Cardiac muscle cell (in vitro differentiated cells and primary cell): Measurements from ENCODE around the gene RUBCNL. TPM values are rescaled to one million over a fixed set of nuclear protein-coding genes. Genes with fewer than 3 reads are reported as not detected.

Experiments used
- DNase-seq, 2 donors: peaks; one replicate each; pipeline versions ENCODE4 v3.0.0 to v3.0.0-alpha.2; 2010 to 2017; ENCODE audit warnings: low read depth in 1 of 2, low spot score in 1 of 2
- H3K27ac ChIP-seq: fragments of 200-600 bp; sonication (generic); 2 replicates; pipeline ENCODE4 v1.5.1; 2016
- H3K27me3 ChIP-seq: fragments of 200-600 bp; sonication (generic); 2 replicates; pipeline ENCODE4 v1.6.0; 2016; ENCODE audit warnings: control low read depth
- H3K36me3 ChIP-seq: fragments of 200-600 bp; sonication (generic); 2 replicates; pipeline ENCODE4 v1.5.1; 2016; ENCODE audit warnings: control low read depth
- H3K4me1 ChIP-seq: fragments of 200-600 bp; sonication (generic); 2 replicates; pipeline ENCODE4 v1.8.1; 2017; ENCODE audit warnings: low read depth, mild to moderate bottlenecking, mixed run types
- H3K4me3 ChIP-seq: fragments of 200-600 bp; sonication (generic); 2 replicates; pipeline ENCODE4 v1.5.1; 2016; ENCODE audit warnings: mild to moderate bottlenecking
- H3K9me3 ChIP-seq: fragments of 200-600 bp; sonication (generic); 2 replicates; pipeline ENCODE4 v1.5.1; 2017; ENCODE audit warnings: low read depth, mild to moderate bottlenecking, control low read depth
- CTCF ChIP-seq: IDR thresholded peaks from 2 replicates; pipeline ENCODE4 v1.5.1; 2012; ENCODE audit warnings: low read depth, mild to moderate bottlenecking, low read length
- polyA plus RNA-seq: library from polyadenylated mRNA; unstranded; fragments of >200 nt; fragmentation: Nextera tagmentation; extraction: Ambion mirVana; gene quantifications from 2 replicates; pipeline ENCODE4 v1.2.1, GENCODE V29; 2016
- total RNA-seq: library from RNA; depleted of rRNA; stranded (reverse); fragments of >200 nt; gene quantifications from 2 replicates; pipeline ENCODE4 v1.2.3, GENCODE V29; 2016

The RUBCNL gene
- total and polyA plus RNA-seq, 2 experiments from 2014 or later: 0.67 to 1.5 TPM

DNA sequence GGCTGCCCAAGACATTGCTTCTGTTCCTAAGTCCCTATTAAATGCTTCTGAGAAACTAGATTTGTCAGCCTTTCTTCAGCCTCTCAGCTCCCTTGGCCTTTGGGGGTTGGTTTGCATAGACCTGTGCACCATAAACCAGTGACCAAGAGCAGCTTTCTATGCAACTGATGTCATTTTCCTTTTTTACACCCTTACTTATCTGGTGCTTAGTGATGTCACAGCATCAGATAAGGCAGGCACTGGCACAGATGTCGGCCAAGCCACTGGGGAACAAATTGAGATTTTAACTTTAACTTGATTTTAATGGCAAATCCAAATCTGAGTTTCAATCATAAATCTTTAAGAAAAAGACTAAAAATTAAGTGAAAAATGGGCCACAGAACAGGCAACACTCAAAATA, 59.8 kb downstream of the RUBCNL start:
- DNase-seq: no peak
- H3K9me3 ChIP-seq: no peaks in the 10 kb centered on the region
- no peak overlapping the region for H3K4me3 ChIP-seq
- no peaks in the 10 kb centered on the region for H3K27me3 ChIP-seq
- H3K4me1 ChIP-seq: peaks cover 5% of the 10 kb centered on the region
- TF ChIP-seq CTCF: no peak
- H3K27ac ChIP-seq: no peak overlapping the region
- H3K36me3 ChIP-seq: no peaks in the 10 kb centered on the region

DNA sequence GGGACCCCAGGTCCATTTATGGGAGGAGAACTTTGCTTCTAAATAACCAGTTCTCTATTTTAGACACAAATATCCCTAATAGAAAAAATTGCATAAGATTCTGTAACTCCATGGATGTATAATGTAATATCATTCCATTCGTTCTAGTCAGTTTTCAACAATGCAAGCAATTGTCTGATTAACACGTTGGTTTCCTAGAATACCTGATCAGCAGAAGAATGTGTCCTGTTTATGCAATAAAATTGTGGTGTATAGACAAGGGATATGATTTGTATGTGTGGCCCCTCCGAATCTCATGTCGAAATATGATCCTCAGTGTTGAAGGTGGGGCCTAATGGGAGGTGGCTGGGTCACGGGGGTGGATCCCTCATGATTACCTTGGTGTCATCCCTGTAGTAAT, 62.1 kb downstream of the RUBCNL start:
- no peak overlapping the region for H3K27ac ChIP-seq
- H3K4me1 ChIP-seq: peaks cover 11% of the 10 kb centered on the region
- no peaks in the 10 kb centered on the region for H3K9me3 ChIP-seq
- no peak for TF ChIP-seq CTCF
- peak in 1 of 2 donors; percentile 53 for DNase-seq
- no peak overlapping the region for H3K4me3 ChIP-seq
- H3K36me3 ChIP-seq: no peaks in the 10 kb centered on the region
- H3K27me3 ChIP-seq: no peaks in the 10 kb centered on the region

DNA sequence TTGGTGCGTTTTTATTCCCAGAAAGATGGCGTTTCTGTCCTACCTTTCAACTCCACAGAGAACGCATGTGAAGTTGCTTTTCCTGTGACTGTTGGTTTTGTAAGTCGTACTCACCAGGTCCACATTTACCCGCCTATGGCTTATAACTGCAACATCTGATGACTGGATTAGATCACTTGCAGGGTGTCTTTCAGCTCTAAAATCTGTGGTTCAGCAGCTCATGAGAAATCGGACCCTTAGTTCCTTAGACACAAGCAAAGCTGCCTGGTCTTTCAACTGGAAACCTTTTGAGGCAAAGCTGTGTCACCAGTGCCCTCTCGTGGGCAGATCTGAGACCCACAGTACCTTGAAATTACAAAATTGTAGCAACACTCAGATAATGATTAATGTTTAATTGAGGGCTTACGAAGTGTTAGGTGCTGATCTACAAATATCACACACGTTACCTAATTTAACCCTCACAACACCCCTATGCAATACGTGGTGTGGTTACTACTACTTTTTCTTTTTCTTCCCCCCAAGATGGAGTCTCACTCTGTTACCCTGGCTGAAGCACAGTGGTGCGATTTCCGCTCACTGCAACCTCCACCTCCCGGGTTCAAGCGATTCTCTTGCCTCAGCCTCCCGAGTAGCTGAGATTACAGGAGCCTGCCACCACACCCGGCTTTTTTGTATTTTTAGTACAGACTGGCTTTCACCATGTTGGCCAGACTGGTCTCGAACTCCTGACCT, 65.4 kb downstream of the RUBCNL start:
- Histone ChIP-seq H3K27me3 (no peaks in the 10 kb centered on the region), H3K36me3 (no peaks in the 10 kb centered on the region), H3K9me3 (no peaks in the 10 kb centered on the region), H3K4me3 (no peak overlapping the region), H3K27ac (no peak overlapping the region), H3K4me1 (peaks cover 6% of the 10 kb centered on the region)
- peak; percentile 84 for TF ChIP-seq CTCF
- peak; percentile 76 to 78 for DNase-seq

- H3K27me3 ChIP-seq: no peaks in the 10 kb centered on the region
- no peaks in the 10 kb centered on the region for H3K36me3 ChIP-seq
- H3K27ac ChIP-seq: no peak overlapping the region
- DNase-seq: no peak
- H3K4me1 ChIP-seq: peaks cover 6% of the 10 kb centered on the region
- no peak overlapping the region for H3K4me3 ChIP-seq
- no peak for TF ChIP-seq CTCF
- H3K9me3 ChIP-seq: no peaks in the 10 kb centered on the region
These were observed 66.2 kb downstream of the RUBCNL start for GRCh38 chr13:46320821-46321220.

GRCh38 chr13:46320406-46320805, 66.6 kb downstream of the RUBCNL start:
- Histone ChIP-seq H3K27ac (no peak overlapping the region), H3K27me3 (no peaks in the 10 kb centered on the region), H3K4me3 (no peak overlapping the region), H3K9me3 (no peaks in the 10 kb centered on the region), H3K4me1 (peaks cover 6% of the 10 kb centered on the region), H3K36me3 (no peaks in the 10 kb centered on the region)
- TF ChIP-seq CTCF: no peak
- DNase-seq: no peak
